A549 (cell line): ENCODE measurements around the gene CDH4. TPM values are rescaled to one million over a fixed set of nuclear protein-coding genes. Genes with fewer than 3 reads are reported as not detected.

ENCODE experiments used
- ATAC-seq, 2 experiments: fragments of 200-7000 bp in 1 of 2; fragments of >200 bp in 1 of 2; cut with Nextera tagmentation in 1 of 2; cut with Tn5 transposase in 1 of 2; 3 replicates each; pipeline versions ENCODE4 v1.8.0 to v1.9.1; 2018 to 2020; ENCODE audit warnings: mild to moderate bottlenecking in 1 of 2, moderate library complexity in 1 of 2
- CTCF ChIA-PET: fragments of 300-600 bp; sonication (Branson Sonifier 250); formaldehyde crosslinking; extraction: SDS; loops from one replicate; lab custom pipeline; 2021; ENCODE audit warnings: antibody characterized with exemption, inconsistent platforms; lab: Yijun Ruan, JAX
- POLR2A ChIA-PET: fragments of 350-600 bp; formaldehyde crosslinking; extraction: SDS; loops from one replicate; lab custom pipeline; 2021; ENCODE audit warnings: antibody characterized with exemption, inconsistent platforms; lab: Yijun Ruan, JAX
- DNase-seq, 2 experiments: peaks; one replicate each; pipeline versions ENCODE4 v3.0.0 to v3.0.0-alpha.2; 2011 to 2016; ENCODE audit warnings: low read depth in 1 of 2, low spot score in 1 of 2
- FAIRE-seq: peaks from 2 replicates; lab custom pipeline; 2011; peaks lifted over from hg19 to GRCh38; lab: Jason Lieb, UNC
- H3K27ac ChIP-seq, 2 experiments: fragments of >200 bp; sonication (Bioruptor Twin); formaldehyde crosslinking; 3 replicates each; pipeline ENCODE4 v1.5.1; 2016 to 2017
- H3K4me1 ChIP-seq: fragments of >200 bp; sonication (Bioruptor Twin); formaldehyde crosslinking; 3 replicates; pipeline ENCODE4 v1.6.1; 2016
- H3K4me2 ChIP-seq: fragments of >200 bp; sonication (Bioruptor Twin); formaldehyde crosslinking; 3 replicates; pipeline ENCODE4 v1.6.1; 2016
- H3K4me3 ChIP-seq: fragments of >200 bp; sonication (Bioruptor Twin); formaldehyde crosslinking; 3 replicates; pipeline ENCODE4 v1.5.1; 2016
- H3K9me3 ChIP-seq: fragments of >200 bp; sonication (Bioruptor Twin); formaldehyde crosslinking; 3 replicates; pipeline ENCODE4 v1.6.1; 2016
- BHLHE40 ChIP-seq: IDR thresholded peaks from 2 replicates; pipeline ENCODE4 v1.6.1; 2012; ENCODE audit warnings: low read depth, low read length, inconsistent platforms
- CHD2 ChIP-seq: fragments of 150-350 bp; IDR thresholded peaks from 2 replicates; pipeline ENCODE4 v1.6.1; 2014; ENCODE audit warnings: low read length; ENCODE audit not compliant: partially characterized antibody
- EP300 ChIP-seq, 2 experiments: fragments of >200 bp; sonication (Bioruptor Twin); formaldehyde crosslinking; IDR thresholded peaks; 2 replicates in 1 of 2; 3 replicates in 1 of 2; pipeline ENCODE4 v1.6.1; 2016 to 2017
- ESRRA ChIP-seq: fragments of 150-350 bp; IDR thresholded peaks from 2 replicates; pipeline ENCODE4 v1.6.1; 2014; ENCODE audit warnings: mild to moderate bottlenecking, low read length, borderline replicate concordance
- FOXS1 ChIP-seq: fragments of 250-450 bp; sonication (Bioruptor Pico); IDR thresholded peaks from 2 replicates; pipeline ENCODE4 v1.5.0; 2020; ENCODE audit warnings: mild to moderate bottlenecking, moderate library complexity
- HES2 ChIP-seq: fragments of >200 bp; sonication (Bioruptor Twin); formaldehyde crosslinking; IDR thresholded peaks from 2 replicates; pipeline ENCODE4 v1.6.1; 2016
- HEYL ChIP-seq: fragments of 250-450 bp; sonication (Bioruptor Pico); IDR thresholded peaks from 2 replicates; pipeline ENCODE4 v1.8.0; 2021; ENCODE audit warnings: mild to moderate bottlenecking, moderate library complexity
- HOXB13 ChIP-seq: fragments of 250-450 bp; sonication (Bioruptor Pico); IDR thresholded peaks from 2 replicates; pipeline ENCODE4 v1.5.0; 2020; ENCODE audit warnings: low read depth, mild to moderate bottlenecking, moderate library complexity
- JUN ChIP-seq, 2 experiments: fragments of >200 bp; sonication (Bioruptor Twin); formaldehyde crosslinking; IDR thresholded peaks; 2 replicates in 1 of 2; 3 replicates in 1 of 2; pipeline ENCODE4 v1.6.1; 2016 to 2017
- MAFK ChIP-seq: fragments of 450-650 bp; IDR thresholded peaks from 2 replicates; pipeline ENCODE4 v1.6.1; 2014; ENCODE audit not compliant: partially characterized antibody
- MAZ ChIP-seq: fragments of 150-350 bp; IDR thresholded peaks from 2 replicates; pipeline ENCODE4 v1.6.1; 2014; ENCODE audit warnings: antibody characterized with exemption, low read depth, low read length, borderline replicate concordance
- MYC ChIP-seq: IDR thresholded peaks from 2 replicates; pipeline ENCODE4 v1.6.1; 2012; ENCODE audit warnings: mild to moderate bottlenecking, inconsistent platforms, low read length, improper control_type of control experiment, borderline replicate concordance
- PHF8 ChIP-seq: fragments of 200-600 bp; sonication (generic); IDR thresholded peaks from 2 replicates; pipeline ENCODE4 v1.6.1; 2016; ENCODE audit warnings: low read depth, mild to moderate bottlenecking, antibody characterized with exemption, moderate library complexity, borderline replicate concordance
- POLR2A ChIP-seq: IDR thresholded peaks from 2 replicates; pipeline ENCODE4 v1.6.1; 2012; ENCODE audit warnings: mild to moderate bottlenecking, low read length
- POLR2AphosphoS2 ChIP-seq: conservative IDR thresholded peaks from 2 replicates; pipeline ENCODE4 v1.6.1; 2012; ENCODE audit warnings: low read length, improper control_type of control experiment, inconsistent platforms
- RAD21 ChIP-seq, 2 experiments: fragments of >200 bp in 1 of 2; sonication (Bioruptor Twin) in 1 of 2; formaldehyde crosslinking in 1 of 2; IDR thresholded peaks in 1 of 2; conservative IDR thresholded peaks in 1 of 2; 2 replicates in 1 of 2; 3 replicates in 1 of 2; pipeline ENCODE4 v1.6.1; 2012 to 2018; ENCODE audit warnings: inconsistent platforms in 1 of 2
- RARB ChIP-seq: fragments of 250-450 bp; sonication (Bioruptor Pico); IDR thresholded peaks from 2 replicates; pipeline ENCODE4 v1.8.0; 2021; ENCODE audit warnings: mild to moderate bottlenecking, moderate library complexity
- RNF2 ChIP-seq: fragments of 200-600 bp; sonication (generic); IDR thresholded peaks from 2 replicates; pipeline ENCODE4 v1.6.1; 2016; ENCODE audit warnings: low read depth, mild to moderate bottlenecking, antibody characterized with exemption, moderate library complexity, borderline replicate concordance
- SMC3 ChIP-seq: fragments of >200 bp; sonication (Bioruptor Twin); formaldehyde crosslinking; IDR thresholded peaks from 3 replicates; pipeline ENCODE4 v1.6.1; 2018; ENCODE audit warnings: inconsistent platforms
- TP53 ChIP-seq: fragments of 250-450 bp; sonication (Bioruptor Pico); IDR thresholded peaks from 2 replicates; pipeline ENCODE4 v1.5.0; 2021; ENCODE audit warnings: mild to moderate bottlenecking, moderate library complexity
- ZSCAN20 ChIP-seq: fragments of 250-450 bp; sonication (Bioruptor Pico); IDR thresholded peaks from 2 replicates; pipeline ENCODE4 v1.8.0; 2022; ENCODE audit warnings: mild to moderate bottlenecking, moderate library complexity
- WGBS: methylation state at CpG from one replicate; pipeline ENCODE4 v1.1.6; 2017; ENCODE audit errors: missing lambda C conversion rate; 5-methylcytosine and 5-hydroxymethylcytosine counted together
- polyA plus RNA-seq, 4 experiments: library from polyadenylated mRNA; depleted of rRNA in 3 of 4; stranded (reverse); fragments of >200 nt; fragmentation: RNase III in 1 of 4; extraction: RNeasy Plus Mini Kit Qiagen cat#74134 plus additional on column Dnase treatment in 1 of 4; gene quantifications; 2 replicates in 3 of 4; 3 replicates in 1 of 4; pipeline ENCODE4 v1.2.3, GENCODE V29; 2011 to 2017
- TF ChIP-seq, protein P1 (sequence below): fragments of >200 bp; sonication (Bioruptor Twin); formaldehyde crosslinking; IDR thresholded peaks from 3 replicates; pipeline ENCODE4 v1.5.1; 2016
- TF ChIP-seq, protein P2 (sequence below): fragments of 200-600 bp; sonication (generic); IDR thresholded peaks from 2 replicates; pipeline ENCODE4 v1.6.1; 2016; ENCODE audit warnings: antibody characterized with exemption, mild to moderate bottlenecking, moderate library complexity
- TF ChIP-seq, protein P3 (sequence below): IDR thresholded peaks from 2 replicates; pipeline ENCODE4 v1.6.1; 2012

The CDH4 gene
- polyA plus RNA-seq, 2 of the 4 experiments (the other 2 are of a cell fraction), result 3.4 to 10.3 TPM

GRCh38 chr20:61297491-61297890 is 45.4 kb downstream of the CDH4 start:
- WGBS, result 96% methylated on average over 16 of the region's 16 CpGs
- ChIA-PET POLR2A (no interaction called here), CTCF (no interaction called here)
- no peak overlapping the region for H3K4me2 ChIP-seq
- TF ChIP-seq JUN (IDR thresholded peaks at IDR 0.05) (no peak), BHLHE40 (no peak), HEYL (CRISPR knock-in tag) (no peak), HES2 (no peak), ESRRA (no peak), MAFK (no peak), RARB (CRISPR knock-in tag) (no peak), HOXB13 (CRISPR knock-in tag) (no peak), RAD21 (conservative IDR thresholded peaks at IDR 0.05 in 1 of 2, IDR thresholded peaks at IDR 0.05 in 1 of 2) (no peak), SMC3 (no peak), PHF8 (no peak), CHD2 (no peak), POLR2AphosphoS2 (no peak), POLR2A (no peak), RNF2 (no peak), EP300 (IDR thresholded peaks at IDR 0.05) (no peak), MAZ (no peak)
- TF ChIP-seq, protein P1, sequence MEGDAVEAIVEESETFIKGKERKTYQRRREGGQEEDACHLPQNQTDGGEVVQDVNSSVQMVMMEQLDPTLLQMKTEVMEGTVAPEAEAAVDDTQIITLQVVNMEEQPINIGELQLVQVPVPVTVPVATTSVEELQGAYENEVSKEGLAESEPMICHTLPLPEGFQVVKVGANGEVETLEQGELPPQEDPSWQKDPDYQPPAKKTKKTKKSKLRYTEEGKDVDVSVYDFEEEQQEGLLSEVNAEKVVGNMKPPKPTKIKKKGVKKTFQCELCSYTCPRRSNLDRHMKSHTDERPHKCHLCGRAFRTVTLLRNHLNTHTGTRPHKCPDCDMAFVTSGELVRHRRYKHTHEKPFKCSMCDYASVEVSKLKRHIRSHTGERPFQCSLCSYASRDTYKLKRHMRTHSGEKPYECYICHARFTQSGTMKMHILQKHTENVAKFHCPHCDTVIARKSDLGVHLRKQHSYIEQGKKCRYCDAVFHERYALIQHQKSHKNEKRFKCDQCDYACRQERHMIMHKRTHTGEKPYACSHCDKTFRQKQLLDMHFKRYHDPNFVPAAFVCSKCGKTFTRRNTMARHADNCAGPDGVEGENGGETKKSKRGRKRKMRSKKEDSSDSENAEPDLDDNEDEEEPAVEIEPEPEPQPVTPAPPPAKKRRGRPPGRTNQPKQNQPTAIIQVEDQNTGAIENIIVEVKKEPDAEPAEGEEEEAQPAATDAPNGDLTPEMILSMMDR, result no peak
- TF ChIP-seq, protein P2, sequence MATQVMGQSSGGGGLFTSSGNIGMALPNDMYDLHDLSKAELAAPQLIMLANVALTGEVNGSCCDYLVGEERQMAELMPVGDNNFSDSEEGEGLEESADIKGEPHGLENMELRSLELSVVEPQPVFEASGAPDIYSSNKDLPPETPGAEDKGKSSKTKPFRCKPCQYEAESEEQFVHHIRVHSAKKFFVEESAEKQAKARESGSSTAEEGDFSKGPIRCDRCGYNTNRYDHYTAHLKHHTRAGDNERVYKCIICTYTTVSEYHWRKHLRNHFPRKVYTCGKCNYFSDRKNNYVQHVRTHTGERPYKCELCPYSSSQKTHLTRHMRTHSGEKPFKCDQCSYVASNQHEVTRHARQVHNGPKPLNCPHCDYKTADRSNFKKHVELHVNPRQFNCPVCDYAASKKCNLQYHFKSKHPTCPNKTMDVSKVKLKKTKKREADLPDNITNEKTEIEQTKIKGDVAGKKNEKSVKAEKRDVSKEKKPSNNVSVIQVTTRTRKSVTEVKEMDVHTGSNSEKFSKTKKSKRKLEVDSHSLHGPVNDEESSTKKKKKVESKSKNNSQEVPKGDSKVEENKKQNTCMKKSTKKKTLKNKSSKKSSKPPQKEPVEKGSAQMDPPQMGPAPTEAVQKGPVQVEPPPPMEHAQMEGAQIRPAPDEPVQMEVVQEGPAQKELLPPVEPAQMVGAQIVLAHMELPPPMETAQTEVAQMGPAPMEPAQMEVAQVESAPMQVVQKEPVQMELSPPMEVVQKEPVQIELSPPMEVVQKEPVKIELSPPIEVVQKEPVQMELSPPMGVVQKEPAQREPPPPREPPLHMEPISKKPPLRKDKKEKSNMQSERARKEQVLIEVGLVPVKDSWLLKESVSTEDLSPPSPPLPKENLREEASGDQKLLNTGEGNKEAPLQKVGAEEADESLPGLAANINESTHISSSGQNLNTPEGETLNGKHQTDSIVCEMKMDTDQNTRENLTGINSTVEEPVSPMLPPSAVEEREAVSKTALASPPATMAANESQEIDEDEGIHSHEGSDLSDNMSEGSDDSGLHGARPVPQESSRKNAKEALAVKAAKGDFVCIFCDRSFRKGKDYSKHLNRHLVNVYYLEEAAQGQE, result no peak
- TF ChIP-seq, protein P3, sequence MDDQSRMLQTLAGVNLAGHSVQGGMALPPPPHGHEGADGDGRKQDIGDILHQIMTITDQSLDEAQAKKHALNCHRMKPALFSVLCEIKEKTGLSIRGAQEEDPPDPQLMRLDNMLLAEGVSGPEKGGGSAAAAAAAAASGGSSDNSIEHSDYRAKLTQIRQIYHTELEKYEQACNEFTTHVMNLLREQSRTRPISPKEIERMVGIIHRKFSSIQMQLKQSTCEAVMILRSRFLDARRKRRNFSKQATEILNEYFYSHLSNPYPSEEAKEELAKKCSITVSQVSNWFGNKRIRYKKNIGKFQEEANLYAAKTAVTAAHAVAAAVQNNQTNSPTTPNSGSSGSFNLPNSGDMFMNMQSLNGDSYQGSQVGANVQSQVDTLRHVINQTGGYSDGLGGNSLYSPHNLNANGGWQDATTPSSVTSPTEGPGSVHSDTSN, result no peak
- no peak overlapping the region for H3K4me3 ChIP-seq
- FAIRE-seq (no peak), DNase-seq (no peak), ATAC-seq (no peak)
- H3K9me3 ChIP-seq, result no peaks in the 10 kb centered on the region
- H3K4me1 ChIP-seq, result peaks cover 8% of the 10 kb centered on the region; the same call in 2 of the 3 replicates
- no peak overlapping the region for H3K27ac ChIP-seq

GRCh38 chr20:61297986-61298385 is 45.9 kb downstream of the CDH4 start:
- ChIA-PET POLR2A (no interaction called here), CTCF (no interaction called here)
- ATAC-seq (no peak), FAIRE-seq (no peak), DNase-seq (no peak)
- WGBS, result 89% methylated on average over 10 of the region's 17 CpGs
- Histone ChIP-seq H3K4me2 (no peak overlapping the region), H3K4me1 (peaks cover 8% of the 10 kb centered on the region; the same call in 2 of the 3 replicates), H3K9me3 (no peaks in the 10 kb centered on the region), H3K4me3 (no peak overlapping the region), H3K27ac (no peak overlapping the region)
- TF ChIP-seq RNF2 (no peak), MAZ (no peak), TP53 (CRISPR knock-in tag) (no peak), HEYL (CRISPR knock-in tag) (no peak), FOXS1 (CRISPR knock-in tag) (no peak), MYC (no peak), ZSCAN20 (no peak)
